Ishikawa (cell line): ENCODE measurements around the gene TNS3.

ENCODE experiments used
- CEBPB ChIP-seq: IDR thresholded peaks from 2 replicates; pipeline ENCODE4 v1.6.1; 2012
- CREB1 ChIP-seq: IDR thresholded peaks from 2 replicates; pipeline ENCODE4 v1.6.1; 2012; ENCODE audit warnings: low read depth
- EGR1 ChIP-seq: IDR thresholded peaks from 2 replicates; pipeline ENCODE4 v1.6.1; 2012
- EP300 ChIP-seq: IDR thresholded peaks from 2 replicates; pipeline ENCODE4 v1.6.1; 2012; ENCODE audit warnings: borderline replicate concordance
- FOXM1 ChIP-seq: IDR thresholded peaks from 2 replicates; pipeline ENCODE4 v1.6.1; 2012; ENCODE audit warnings: low read depth, borderline replicate concordance
- NFIC ChIP-seq: IDR thresholded peaks from 2 replicates; pipeline ENCODE4 v1.6.1; 2012
- RAD21 ChIP-seq: IDR thresholded peaks from 2 replicates; pipeline ENCODE4 v1.6.1; 2012; ENCODE audit warnings: low read depth
- TAF1 ChIP-seq: IDR thresholded peaks from 2 replicates; pipeline ENCODE4 v1.6.1; 2012; ENCODE audit warnings: low read depth, mild to moderate bottlenecking
- TCF12 ChIP-seq: IDR thresholded peaks from 2 replicates; pipeline ENCODE4 v1.6.1; 2012; ENCODE audit warnings: low read depth
- TEAD4 ChIP-seq: IDR thresholded peaks from 2 replicates; pipeline ENCODE4 v1.6.1; 2012
- YY1 ChIP-seq: IDR thresholded peaks from 2 replicates; pipeline ENCODE4 v1.6.1; 2012; ENCODE audit warnings: low read depth
- ZBTB7A ChIP-seq: IDR thresholded peaks from 2 replicates; pipeline ENCODE4 v1.6.1; 2012; ENCODE audit warnings: low read depth
- TF ChIP-seq, protein P1 (sequence below): IDR thresholded peaks from 2 replicates; pipeline ENCODE4 v1.6.1; 2012; ENCODE audit warnings: low read depth, mild to moderate bottlenecking
- TF ChIP-seq, protein P2 (sequence below): IDR thresholded peaks from 2 replicates; pipeline ENCODE4 v1.6.1; 2012
- TF ChIP-seq, protein P3 (sequence below): IDR thresholded peaks from 2 replicates; pipeline ENCODE4 v1.6.1; 2012

TNS3 gene

GRCh38 chr7:47568056-47568455 is 13.9 kb downstream of the TNS3 start:
- TF ChIP-seq, protein P1, sequence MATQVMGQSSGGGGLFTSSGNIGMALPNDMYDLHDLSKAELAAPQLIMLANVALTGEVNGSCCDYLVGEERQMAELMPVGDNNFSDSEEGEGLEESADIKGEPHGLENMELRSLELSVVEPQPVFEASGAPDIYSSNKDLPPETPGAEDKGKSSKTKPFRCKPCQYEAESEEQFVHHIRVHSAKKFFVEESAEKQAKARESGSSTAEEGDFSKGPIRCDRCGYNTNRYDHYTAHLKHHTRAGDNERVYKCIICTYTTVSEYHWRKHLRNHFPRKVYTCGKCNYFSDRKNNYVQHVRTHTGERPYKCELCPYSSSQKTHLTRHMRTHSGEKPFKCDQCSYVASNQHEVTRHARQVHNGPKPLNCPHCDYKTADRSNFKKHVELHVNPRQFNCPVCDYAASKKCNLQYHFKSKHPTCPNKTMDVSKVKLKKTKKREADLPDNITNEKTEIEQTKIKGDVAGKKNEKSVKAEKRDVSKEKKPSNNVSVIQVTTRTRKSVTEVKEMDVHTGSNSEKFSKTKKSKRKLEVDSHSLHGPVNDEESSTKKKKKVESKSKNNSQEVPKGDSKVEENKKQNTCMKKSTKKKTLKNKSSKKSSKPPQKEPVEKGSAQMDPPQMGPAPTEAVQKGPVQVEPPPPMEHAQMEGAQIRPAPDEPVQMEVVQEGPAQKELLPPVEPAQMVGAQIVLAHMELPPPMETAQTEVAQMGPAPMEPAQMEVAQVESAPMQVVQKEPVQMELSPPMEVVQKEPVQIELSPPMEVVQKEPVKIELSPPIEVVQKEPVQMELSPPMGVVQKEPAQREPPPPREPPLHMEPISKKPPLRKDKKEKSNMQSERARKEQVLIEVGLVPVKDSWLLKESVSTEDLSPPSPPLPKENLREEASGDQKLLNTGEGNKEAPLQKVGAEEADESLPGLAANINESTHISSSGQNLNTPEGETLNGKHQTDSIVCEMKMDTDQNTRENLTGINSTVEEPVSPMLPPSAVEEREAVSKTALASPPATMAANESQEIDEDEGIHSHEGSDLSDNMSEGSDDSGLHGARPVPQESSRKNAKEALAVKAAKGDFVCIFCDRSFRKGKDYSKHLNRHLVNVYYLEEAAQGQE = no peak
- TF ChIP-seq, protein P2, sequence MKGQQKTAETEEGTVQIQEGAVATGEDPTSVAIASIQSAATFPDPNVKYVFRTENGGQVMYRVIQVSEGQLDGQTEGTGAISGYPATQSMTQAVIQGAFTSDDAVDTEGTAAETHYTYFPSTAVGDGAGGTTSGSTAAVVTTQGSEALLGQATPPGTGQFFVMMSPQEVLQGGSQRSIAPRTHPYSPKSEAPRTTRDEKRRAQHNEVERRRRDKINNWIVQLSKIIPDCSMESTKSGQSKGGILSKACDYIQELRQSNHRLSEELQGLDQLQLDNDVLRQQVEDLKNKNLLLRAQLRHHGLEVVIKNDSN = no peak
- TF ChIP-seq TAF1 (no peak), RAD21 (no peak), TEAD4 (no peak), ZBTB7A (no peak), TCF12 (no peak), EP300 (no peak), YY1 (no peak), CREB1 (no peak), FOXM1 (no peak), CEBPB (no peak)
- TF ChIP-seq, protein P3, sequence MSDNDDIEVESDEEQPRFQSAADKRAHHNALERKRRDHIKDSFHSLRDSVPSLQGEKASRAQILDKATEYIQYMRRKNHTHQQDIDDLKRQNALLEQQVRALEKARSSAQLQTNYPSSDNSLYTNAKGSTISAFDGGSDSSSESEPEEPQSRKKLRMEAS = no peak

- TF ChIP-seq, protein P3 = no peak
- TF ChIP-seq, protein P1 = no peak
- TF ChIP-seq ZBTB7A = no peak
- TF ChIP-seq RAD21 = no peak
- no peak for TF ChIP-seq EGR1
- TF ChIP-seq FOXM1 = no peak
- no peak for TF ChIP-seq EP300
- no peak for TF ChIP-seq TEAD4
- TF ChIP-seq NFIC = no peak
- no peak for TF ChIP-seq TCF12
- TF ChIP-seq CREB1 = no peak
- TF ChIP-seq, protein P2 = no peak
- no peak for TF ChIP-seq TAF1
- TF ChIP-seq YY1 = no peak
Observed at GRCh38 chr7:47565640-47566250, 16.2 kb downstream of the TNS3 start.

GRCh38 chr7:47563521-47563920 is 18.4 kb downstream of the TNS3 start:
- no peak for TF ChIP-seq CEBPB
- no peak for TF ChIP-seq RAD21
- TF ChIP-seq TEAD4 = no peak
- TF ChIP-seq TCF12 = no peak
- TF ChIP-seq, protein P2 = no peak
- TF ChIP-seq NFIC = no peak
- TF ChIP-seq CREB1 = no peak
- no peak for TF ChIP-seq ZBTB7A
- TF ChIP-seq EP300 = no peak
- TF ChIP-seq, protein P3 = no peak
- no peak for TF ChIP-seq TAF1
- TF ChIP-seq FOXM1 = no peak
- TF ChIP-seq YY1 = no peak
- TF ChIP-seq EGR1 = no peak
- TF ChIP-seq, protein P1 = no peak
